HCT116 (cell line): ENCODE data around the gene SRGAP3. TPM values are rescaled to one million over a fixed set of nuclear protein-coding genes. Genes with fewer than 3 reads are reported as not detected.

Experiments
- ATAC-seq: fragments of 200-7000 bp; cut with Tn5 transposase; 2 replicates; pipeline ENCODE4 v1.9.1; 2020; ENCODE audit warnings: mild to moderate bottlenecking, moderate library complexity
- BruUV-seq: library from RNA; stranded (reverse); fragments of 400-500 nt; replicated peaks from 2 replicates; lab custom pipeline; 2021; lab: Mats Ljungman, UMichigan
- CTCF ChIA-PET: fragments of 300-600 bp; sonication (Branson Sonifier 250); formaldehyde crosslinking; loops from one replicate; lab custom pipeline; 2021; ENCODE audit warnings: antibody characterized with exemption; lab: Charles Lee
- POLR2A ChIA-PET: fragments of 300-600, 350-600 bp; sonication (Branson Sonifier 250); formaldehyde crosslinking; loops from one replicate; lab custom pipeline; 2021; ENCODE audit warnings: antibody characterized with exemption; lab: Charles Lee
- RAD21 ChIA-PET, 2 experiments: fragments of 300-600 bp; sonication (Branson Sonifier 250); formaldehyde crosslinking; loops; one replicate each; lab custom pipeline; 2023; ENCODE audit warnings: low total read pairs in 2 of 2; ENCODE audit not compliant: uncharacterized antibody in 2 of 2, unreplicated experiment in 2 of 2, low non-redundant PET in 1 of 2; lab: Charles Lee
- DNase-seq: peaks from one replicate; pipeline ENCODE4 v3.0.0-alpha.2; 2010; ENCODE audit warnings: low read depth, low spot score
- H2AFZ ChIP-seq: fragments of 200-600 bp; shearing (Covaris generic), sonication (generic); 2 replicates; pipeline ENCODE4 v1.6.1; 2017; ENCODE audit warnings: low read depth, mixed run types, mixed read lengths, antibody characterized with exemption, low read length; ENCODE audit not compliant: poor library complexity, severe bottlenecking
- H3K27ac ChIP-seq: 2 replicates; pipeline ENCODE4 v1.5.1; 2012; ENCODE audit warnings: low read depth, low read length
- H3K27me3 ChIP-seq: fragments of 200-600 bp; sonication (generic); 2 replicates; pipeline ENCODE4 v1.6.1; 2016; ENCODE audit warnings: mixed run types, low read length, mixed read lengths; ENCODE audit not compliant: insufficient read depth
- H3K36me3 ChIP-seq, 2 experiments: fragments of 200-500 bp in 1 of 2; fragments of 200-600 bp in 1 of 2; sonication (Bioruptor generic) in 1 of 2; sonication (generic) in 1 of 2; 2 replicates each; pipeline versions ENCODE4 v1.5.1 to v1.6.1; 2014 to 2016; ENCODE audit warnings: low read length in 2 of 2, inconsistent platforms in 1 of 2, mixed read lengths in 1 of 2, mixed run types in 1 of 2; ENCODE audit not compliant: insufficient read depth in 2 of 2, control insufficient read depth in 1 of 2
- H3K4me1 ChIP-seq, 2 experiments: fragments of 200-600 bp in 1 of 2; sonication (generic) in 1 of 2; 2 replicates each; pipeline versions ENCODE4 v1.5.1 to v1.6.1; 2012 to 2017; ENCODE audit warnings: low read length in 2 of 2, inconsistent platforms in 1 of 2, mild to moderate bottlenecking in 1 of 2, mixed read lengths in 1 of 2, mixed run types in 1 of 2, moderate library complexity in 1 of 2; ENCODE audit not compliant: insufficient read depth in 2 of 2, control insufficient read depth in 1 of 2
- H3K4me2 ChIP-seq: fragments of 200-600 bp; sonication (generic); 2 replicates; pipeline ENCODE4 v1.6.1; 2017; ENCODE audit warnings: mixed run types, low read length, mixed read lengths
- H3K4me3 ChIP-seq, 2 experiments: fragments of 200-600 bp in 1 of 2; sonication (generic) in 1 of 2; replicated peaks in 1 of 2; 2 replicates each; pipeline ENCODE4 v1.5.1; 2011 to 2016; ENCODE audit warnings: low read length in 2 of 2, control low read depth in 1 of 2, low read depth in 1 of 2, mild to moderate bottlenecking in 1 of 2, mixed read lengths in 1 of 2, mixed run types in 1 of 2
- H3K79me2 ChIP-seq: fragments of 200-600 bp; sonication (generic); 2 replicates; pipeline ENCODE4 v1.6.1; 2017; ENCODE audit warnings: mild to moderate bottlenecking, mixed run types, low read length, moderate library complexity, mixed read lengths; ENCODE audit not compliant: insufficient read depth
- H3K9ac ChIP-seq: fragments of 200-600 bp; sonication (generic); 2 replicates; pipeline ENCODE4 v1.6.1; 2016; ENCODE audit warnings: low read length, mixed read lengths
- H3K9me2 ChIP-seq: fragments of 200-600 bp; sonication (generic), shearing (Covaris generic); 2 replicates; pipeline ENCODE4 v1.6.1; 2017; ENCODE audit warnings: mixed run types, mild to moderate bottlenecking, moderate library complexity; ENCODE audit not compliant: insufficient read depth
- H3K9me3 ChIP-seq, 2 experiments: fragments of 200-500 bp in 1 of 2; fragments of 200-600 bp in 1 of 2; sonication (Bioruptor generic) in 1 of 2; sonication (generic) in 1 of 2; 2 replicates each; pipeline ENCODE4 v1.6.1; 2014 to 2017; ENCODE audit warnings: low read length in 2 of 2, mixed read lengths in 2 of 2, inconsistent platforms in 1 of 2, low read depth in 1 of 2, mild to moderate bottlenecking in 1 of 2, mixed run types in 1 of 2, moderate library complexity in 1 of 2; ENCODE audit not compliant: control insufficient read depth in 1 of 2, insufficient read depth in 1 of 2
- H4K20me1 ChIP-seq: fragments of 200-600 bp; sonication (generic), shearing (Covaris generic); 2 replicates; pipeline ENCODE4 v1.6.1; 2017; ENCODE audit warnings: mixed run types, mild to moderate bottlenecking, moderate library complexity; ENCODE audit not compliant: insufficient read depth
- CBX3 ChIP-seq: IDR thresholded peaks from 2 replicates; pipeline ENCODE4 v1.6.1; 2012; ENCODE audit warnings: low read depth
- CEBPB ChIP-seq: IDR thresholded peaks from 2 replicates; pipeline ENCODE4 v1.6.1; 2012; ENCODE audit warnings: low read depth
- EGR1 ChIP-seq: IDR thresholded peaks from 2 replicates; pipeline ENCODE4 v1.6.1; 2012; ENCODE audit warnings: low read depth
- ELF1 ChIP-seq: IDR thresholded peaks from 2 replicates; pipeline ENCODE4 v1.6.1; 2012; ENCODE audit warnings: low read depth, borderline replicate concordance
- EZH2 ChIP-seq: fragments of 200-600 bp; sonication (generic); IDR thresholded peaks from 2 replicates; pipeline ENCODE4 v1.6.1; 2017; ENCODE audit warnings: antibody characterized with exemption, mixed run types
- EZH2phosphoT487 ChIP-seq: fragments of 200-600 bp; IDR thresholded peaks from 2 replicates; pipeline ENCODE4 v1.6.1; 2018; ENCODE audit warnings: antibody characterized with exemption, borderline replicate concordance
- JUND ChIP-seq: IDR thresholded peaks from 2 replicates; pipeline ENCODE4 v1.6.1; 2012
- POLR2A ChIP-seq: IDR thresholded peaks from 2 replicates; pipeline ENCODE4 v1.7.0; 2011; ENCODE audit warnings: borderline replicate concordance; ENCODE audit not compliant: insufficient read depth, insufficient read length; ENCODE audit errors: extremely low read depth
- POLR2AphosphoS5 ChIP-seq: IDR thresholded peaks from 2 replicates; pipeline ENCODE4 v1.6.1; 2011; ENCODE audit warnings: mild to moderate bottlenecking, low read depth, low read length, moderate library complexity
- RAD21 ChIP-seq: IDR thresholded peaks from 2 replicates; pipeline ENCODE4 v1.6.1; 2012; ENCODE audit warnings: low read depth, mild to moderate bottlenecking
- SIN3A ChIP-seq: IDR thresholded peaks from 2 replicates; pipeline ENCODE4 v1.6.1; 2012; ENCODE audit warnings: low read depth
- SP1 ChIP-seq: IDR thresholded peaks from 2 replicates; pipeline ENCODE4 v1.6.1; 2012; ENCODE audit warnings: low read depth
- SRF ChIP-seq: IDR thresholded peaks from 2 replicates; pipeline ENCODE4 v1.6.1; 2012; ENCODE audit warnings: low read depth
- TCF7L2 ChIP-seq: IDR thresholded peaks from 2 replicates; pipeline ENCODE4 v1.7.0; 2011; ENCODE audit warnings: borderline replicate concordance, inconsistent platforms; ENCODE audit not compliant: insufficient read depth, insufficient read length; ENCODE audit errors: extremely low read depth
- YY1 ChIP-seq: IDR thresholded peaks from 2 replicates; pipeline ENCODE4 v1.6.1; 2011; ENCODE audit warnings: low read length, low read depth, moderate library complexity, mild to moderate bottlenecking; ENCODE audit not compliant: insufficient replicate concordance; ENCODE audit errors: extremely low read depth
- ZFX ChIP-seq: fragments of 450-650 bp; IDR thresholded peaks from 2 replicates; pipeline ENCODE4 v1.6.1; 2017
- ZNF274 ChIP-seq: fragments of 200-500 bp; sonication (Bioruptor generic); IDR thresholded peaks from 2 replicates; pipeline ENCODE4 v1.6.1; 2014; ENCODE audit warnings: mild to moderate bottlenecking, low read depth, low read length, inconsistent platforms
- intact Hi-C: fragments of 100-400 bp; cut with micrococcal nuclease; formaldehyde crosslinking; loops from 2 replicates; pipeline ENCODE4 v1.10.0; 2022
- total RNA-seq: library from RNA; stranded (reverse); gene quantifications from one replicate; pipeline ENCODE4 v1.2.1, GENCODE V29; 2021; ENCODE audit not compliant: unreplicated experiment
- TF ChIP-seq, protein P1 (sequence below), 3 experiments: fragments of 200-600 bp in 1 of 3; sonication (generic) in 1 of 3; IDR thresholded peaks in 2 of 3; conservative IDR thresholded peaks in 1 of 3; 2 replicates each; pipeline ENCODE4 v1.5.1; 2012 to 2017; ENCODE audit warnings: low read depth in 2 of 3, low read length in 2 of 3, antibody characterized with exemption in 1 of 3, borderline replicate concordance in 1 of 3, control low read depth in 1 of 3, mild to moderate bottlenecking in 1 of 3, mixed read lengths in 1 of 3, mixed run types in 1 of 3, moderate library complexity in 1 of 3; ENCODE audit not compliant: insufficient read depth in 1 of 3
- TF ChIP-seq, protein P2 (sequence below): IDR thresholded peaks from 2 replicates; pipeline ENCODE4 v1.6.1; 2012

Gene SRGAP3
- total RNA-seq, 1 experiment from 2014 or later = 8.3 TPM

DNA sequence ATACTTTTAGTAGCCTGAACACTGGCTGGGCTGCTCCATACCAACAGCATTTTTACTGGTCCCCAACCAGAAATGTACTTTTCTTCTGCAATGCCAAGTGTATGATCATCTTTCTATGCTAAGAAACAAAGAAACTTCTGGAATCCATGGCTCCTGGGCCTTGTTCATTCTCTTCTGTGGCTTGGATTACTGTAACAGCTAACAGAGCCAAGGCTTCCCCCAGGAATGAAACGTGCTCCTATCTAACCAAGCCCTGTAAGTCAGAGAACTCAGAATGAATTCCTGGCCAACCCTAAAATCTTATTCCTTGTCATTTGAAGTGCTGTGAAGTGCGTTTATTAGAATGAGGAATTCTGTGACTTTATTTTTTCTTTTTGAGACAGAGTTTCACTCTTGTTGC, 183.3 kb downstream of the SRGAP3 start:
- no peak overlapping the region for H2AFZ ChIP-seq
- H3K4me2 ChIP-seq = no peak overlapping the region
- H3K4me3 ChIP-seq = no peak overlapping the region
- H3K4me1 ChIP-seq = no peaks in the 10 kb centered on the region
- RAD21 ChIA-PET = interaction anchor here in 1 of 2 experiments (0.6 kb wide), 1 partner anchor 233 kb away, joined by 3 read pairs; no protein-coding TSS in a partner anchor
- H3K9me2 ChIP-seq = no peaks in the 10 kb centered on the region
- CTCF ChIA-PET = no interaction called here
- no peaks in the 10 kb centered on the region for H3K36me3 ChIP-seq
- intact Hi-C loops = loop anchor here (5.0 kb wide), 2 partner anchors 236 to 294 kb away; no protein-coding TSS in a partner anchor
- no peak overlapping the region for H3K9ac ChIP-seq
- H4K20me1 ChIP-seq = no peaks in the 10 kb centered on the region
- no peak overlapping the region for H3K27ac ChIP-seq
- BruUV-seq = no TSS peak
- no peaks in the 10 kb centered on the region for H3K79me2 ChIP-seq
- H3K27me3 ChIP-seq = no peaks in the 10 kb centered on the region
- no peak for ATAC-seq
- DNase-seq = no peak
- POLR2A ChIA-PET = no interaction called here
- H3K9me3 ChIP-seq = peaks cover 0 to 5% of the 10 kb centered on the region in 2 experiments; a peak in 1 of 4 replicates
- TF ChIP-seq JUND = no peak
- TF ChIP-seq ZNF274 = no peak
- no peak for TF ChIP-seq SIN3A
- TF ChIP-seq ELF1 = no peak
- TF ChIP-seq SP1 = no peak
- TF ChIP-seq RAD21 = no peak
- TF ChIP-seq, protein P1, sequence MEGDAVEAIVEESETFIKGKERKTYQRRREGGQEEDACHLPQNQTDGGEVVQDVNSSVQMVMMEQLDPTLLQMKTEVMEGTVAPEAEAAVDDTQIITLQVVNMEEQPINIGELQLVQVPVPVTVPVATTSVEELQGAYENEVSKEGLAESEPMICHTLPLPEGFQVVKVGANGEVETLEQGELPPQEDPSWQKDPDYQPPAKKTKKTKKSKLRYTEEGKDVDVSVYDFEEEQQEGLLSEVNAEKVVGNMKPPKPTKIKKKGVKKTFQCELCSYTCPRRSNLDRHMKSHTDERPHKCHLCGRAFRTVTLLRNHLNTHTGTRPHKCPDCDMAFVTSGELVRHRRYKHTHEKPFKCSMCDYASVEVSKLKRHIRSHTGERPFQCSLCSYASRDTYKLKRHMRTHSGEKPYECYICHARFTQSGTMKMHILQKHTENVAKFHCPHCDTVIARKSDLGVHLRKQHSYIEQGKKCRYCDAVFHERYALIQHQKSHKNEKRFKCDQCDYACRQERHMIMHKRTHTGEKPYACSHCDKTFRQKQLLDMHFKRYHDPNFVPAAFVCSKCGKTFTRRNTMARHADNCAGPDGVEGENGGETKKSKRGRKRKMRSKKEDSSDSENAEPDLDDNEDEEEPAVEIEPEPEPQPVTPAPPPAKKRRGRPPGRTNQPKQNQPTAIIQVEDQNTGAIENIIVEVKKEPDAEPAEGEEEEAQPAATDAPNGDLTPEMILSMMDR (IDR thresholded peaks at IDR 0.05 in 2 of 3, conservative IDR thresholded peaks at IDR 0.05 in 1 of 3; ENCODE audit: borderline replicate concordance in 1 of 3, insufficient read depth in 1 of 3, low read depth in 2 of 3, low read length in 2 of 3) = no peak
- no peak for TF ChIP-seq POLR2A
- no peak for TF ChIP-seq YY1
- no peak for TF ChIP-seq CEBPB
- TF ChIP-seq, protein P2, sequence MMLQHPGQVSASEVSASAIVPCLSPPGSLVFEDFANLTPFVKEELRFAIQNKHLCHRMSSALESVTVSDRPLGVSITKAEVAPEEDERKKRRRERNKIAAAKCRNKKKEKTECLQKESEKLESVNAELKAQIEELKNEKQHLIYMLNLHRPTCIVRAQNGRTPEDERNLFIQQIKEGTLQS = no peak
- TF ChIP-seq SRF = no peak
- no peak for TF ChIP-seq POLR2AphosphoS5
- no peak for TF ChIP-seq CBX3
- no peak for TF ChIP-seq EGR1
- TF ChIP-seq TCF7L2 = no peak
- TF ChIP-seq EZH2phosphoT487 = no peak
- no peak for TF ChIP-seq EZH2
- no peak for TF ChIP-seq ZFX
